ENCODE measurements around the gene POFUT1.
"Not testable (repeated sequence)": the region's sequence is repeated elsewhere in the genome, so short reads cannot be mapped to it uniquely, and the experiment has no call there.

Gene POFUT1

GRCh38 chr20:32234135-32234808 is 26.6 kb downstream of the POFUT1 start:
- no peak for DNase-seq (ENCODE audit: low read depth, low spot score)

- no peak for DNase-seq (ENCODE audit: low read depth, low spot score)
Observed at GRCh38 chr20:32235331-32236047, 27.8 kb downstream of the POFUT1 start.

- no peak for DNase-seq (ENCODE audit: low read depth, low spot score)
Observed at GRCh38 chr20:32236048-32236533, 28.4 kb downstream of the POFUT1 start.

GRCh38 chr20:32236819-32237218 is 29.1 kb downstream of the POFUT1 start:
- no peak for DNase-seq (ENCODE audit: low read depth, low spot score)

- no peak for DNase-seq (ENCODE audit: low read depth, low spot score)
Observed at GRCh38 chr20:32237419-32237818, 29.7 kb downstream of the POFUT1 start.

- no peak for DNase-seq (ENCODE audit: low read depth, low spot score)
Observed at GRCh38 chr20:32238483-32239425, 31.1 kb downstream of the POFUT1 start.

- DNase-seq (ENCODE audit: low read depth, low spot score), result no peak
Observed at GRCh38 chr20:32240205-32240604, 32.5 kb downstream of the POFUT1 start.

GRCh38 chr20:32241807-32242206 is 34.1 kb downstream of the POFUT1 start:
- no peak for DNase-seq (ENCODE audit: low read depth, low spot score)

- no peak for DNase-seq (ENCODE audit: low read depth, low spot score)
Observed at GRCh38 chr20:32244150-32244823, 36.6 kb downstream of the POFUT1 start.

GRCh38 chr20:32244959-32245358 is 37.3 kb downstream of the POFUT1 start:
- no peak for DNase-seq (ENCODE audit: low read depth, low spot score)

GRCh38 chr20:32246208-32246607 is 38.5 kb downstream of the POFUT1 start:
- DNase-seq (ENCODE audit: low read depth, low spot score), result not testable (repeated sequence)

- DNase-seq (ENCODE audit: low read depth, low spot score), result no peak
Observed at GRCh38 chr20:32248043-32248442, 40.4 kb downstream of the POFUT1 start.

- no peak for DNase-seq (ENCODE audit: low read depth, low spot score)
Observed at GRCh38 chr20:32249030-32249738, 41.5 kb downstream of the POFUT1 start.

GRCh38 chr20:32251470-32251869 is 43.8 kb downstream of the POFUT1 start:
- no peak for DNase-seq (ENCODE audit: low read depth, low spot score)

GRCh38 chr20:32252189-32252588 is 44.5 kb downstream of the POFUT1 start:
- peak; percentile 11 for DNase-seq (ENCODE audit: low read depth, low spot score)

- DNase-seq (ENCODE audit: low read depth, low spot score), result not testable (repeated sequence)
Observed at GRCh38 chr20:32260973-32261372, 53.3 kb downstream of the POFUT1 start.

- DNase-seq (ENCODE audit: low read depth, low spot score), result no peak
Observed at GRCh38 chr20:32261644-32262043, 54.0 kb downstream of the POFUT1 start.

- DNase-seq (ENCODE audit: low read depth, low spot score), result no peak
Observed at GRCh38 chr20:32263398-32263954, 55.8 kb downstream of the POFUT1 start.

- DNase-seq (ENCODE audit: low read depth, low spot score), result no peak
Observed at GRCh38 chr20:32271620-32272019, 63.9 kb downstream of the POFUT1 start.

- DNase-seq (ENCODE audit: low read depth, low spot score), result no peak
Observed at GRCh38 chr20:32274359-32274758, 66.7 kb downstream of the POFUT1 start.

All from activated CD4-positive, CD25-positive, alpha-beta regulatory T cell treated with anti-CD3 and anti-CD28 coated beads, Interleukin-2, amount 50 U/mL, for 16 hours (primary cell).